ENCODE measurements around the gene EGR4. TPM values are rescaled to one million over a fixed set of nuclear protein-coding genes. Genes with fewer than 3 reads are reported as not detected.

EGR4 gene
- total RNA-seq (ENCODE audit: insufficient read depth, low replicate concordance), result 1.4 TPM

DNA sequence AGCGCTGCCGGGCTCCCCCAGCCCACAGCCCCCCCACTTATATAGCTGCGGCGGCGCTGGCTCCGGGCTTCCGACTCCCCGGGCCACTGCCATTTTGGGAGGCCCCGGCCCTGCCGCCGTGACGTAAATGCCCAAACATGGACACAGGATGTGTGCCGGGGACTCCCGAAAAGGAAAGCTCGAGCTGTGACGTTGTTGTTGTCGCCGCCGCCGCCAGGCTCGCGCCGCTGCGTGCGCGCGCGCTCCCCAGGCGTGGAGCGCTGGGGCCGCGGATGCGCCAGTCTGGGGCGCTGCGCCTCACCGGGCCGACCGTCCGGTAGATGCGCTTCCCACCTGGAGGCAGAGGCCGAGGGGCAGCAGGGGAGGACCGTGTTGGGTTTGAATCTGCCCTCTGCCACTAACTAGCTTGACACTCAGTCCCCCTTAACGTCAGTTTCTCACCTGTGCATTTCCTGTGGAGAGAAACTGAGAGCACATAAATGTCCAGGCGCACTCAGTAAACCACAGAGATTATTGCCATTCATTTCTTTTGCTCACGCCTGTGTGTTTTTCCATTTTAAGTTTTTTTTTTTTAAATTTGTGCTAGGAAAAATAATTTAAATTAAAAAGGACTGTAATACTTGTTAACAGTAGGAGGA lies at the start of gene EGR4:
Gene EGR4, minus strand, starts transcription at position 15 of the 638 bp plus-strand sequence. CDS start 231 bp downstream, outside the sequence.
- peak; percentile 17 for DNase-seq (ENCODE audit: low spot score)

DNA sequence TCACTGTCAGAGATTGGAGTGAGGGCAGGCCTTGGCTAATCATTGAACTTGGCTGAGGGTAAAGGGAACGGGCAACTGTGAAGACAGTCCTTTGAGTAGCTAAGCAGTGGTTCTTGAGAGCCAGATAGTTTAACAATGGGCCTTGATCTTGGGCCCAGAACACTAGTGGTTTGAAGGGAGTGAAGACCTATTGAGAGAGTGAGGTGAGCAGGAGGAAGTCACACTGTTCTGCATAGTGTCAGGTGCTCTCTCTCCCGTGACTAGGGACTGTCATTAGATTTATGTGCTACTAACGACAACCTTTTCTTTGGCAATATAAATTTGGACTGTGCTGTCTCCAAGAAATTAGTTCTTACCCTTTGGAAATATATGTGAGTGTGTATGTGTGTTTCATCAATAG lies 47.7 kb upstream of the EGR4 start:
- DNase-seq (ENCODE audit: low spot score), result no peak

GRCh38 chr2:73339201-73339600 lies 45.9 kb upstream of the EGR4 start:
- no peak for DNase-seq (ENCODE audit: low spot score)

DNA sequence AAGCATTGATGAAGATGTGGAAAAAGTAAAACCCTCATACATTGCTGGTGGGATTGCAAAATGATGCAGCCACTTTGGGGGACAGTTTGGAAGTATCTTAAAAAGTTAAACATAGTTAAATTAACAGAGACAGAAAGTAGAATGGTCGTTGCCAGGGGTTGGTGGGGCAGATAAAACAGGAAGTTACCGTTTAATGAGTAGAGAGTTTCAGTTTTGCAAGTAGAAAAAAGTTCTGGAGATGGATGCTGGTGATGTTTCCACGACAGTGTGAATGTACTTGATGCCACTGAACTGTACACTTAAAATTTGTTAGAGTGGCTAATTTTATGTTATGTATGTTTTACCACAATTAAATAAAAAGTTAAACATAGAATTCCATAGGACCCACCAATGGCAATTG lies 44.5 kb upstream of the EGR4 start:
- DNase-seq (ENCODE audit: low spot score), result no peak

- DNase-seq (ENCODE audit: low spot score), result no peak
Observed at GRCh38 chr2:73334620-73335019, 41.3 kb upstream of the EGR4 start.

DNA sequence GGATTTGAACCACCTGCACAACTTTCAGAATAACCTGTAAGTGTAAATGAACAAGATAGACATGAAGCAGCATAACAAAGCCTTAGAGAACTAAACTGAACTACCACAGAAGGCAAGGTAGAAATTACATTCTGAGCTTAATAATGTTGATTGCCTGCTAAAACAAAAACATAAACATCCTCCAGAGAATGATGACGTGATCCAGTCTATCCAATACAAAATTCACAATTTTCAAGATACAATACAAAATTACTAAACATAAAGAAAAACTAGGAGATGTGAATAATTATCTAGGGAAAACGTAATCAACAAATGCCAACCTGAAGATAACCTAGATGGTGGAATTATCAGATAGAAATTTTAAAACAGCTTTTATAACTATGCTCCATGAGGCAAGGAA lies 40.7 kb upstream of the EGR4 start:
- DNase-seq (ENCODE audit: low spot score), result no peak

- DNase-seq (ENCODE audit: low spot score), result no peak
Observed at GRCh38 chr2:73333564-73333963, 40.2 kb upstream of the EGR4 start.

DNA sequence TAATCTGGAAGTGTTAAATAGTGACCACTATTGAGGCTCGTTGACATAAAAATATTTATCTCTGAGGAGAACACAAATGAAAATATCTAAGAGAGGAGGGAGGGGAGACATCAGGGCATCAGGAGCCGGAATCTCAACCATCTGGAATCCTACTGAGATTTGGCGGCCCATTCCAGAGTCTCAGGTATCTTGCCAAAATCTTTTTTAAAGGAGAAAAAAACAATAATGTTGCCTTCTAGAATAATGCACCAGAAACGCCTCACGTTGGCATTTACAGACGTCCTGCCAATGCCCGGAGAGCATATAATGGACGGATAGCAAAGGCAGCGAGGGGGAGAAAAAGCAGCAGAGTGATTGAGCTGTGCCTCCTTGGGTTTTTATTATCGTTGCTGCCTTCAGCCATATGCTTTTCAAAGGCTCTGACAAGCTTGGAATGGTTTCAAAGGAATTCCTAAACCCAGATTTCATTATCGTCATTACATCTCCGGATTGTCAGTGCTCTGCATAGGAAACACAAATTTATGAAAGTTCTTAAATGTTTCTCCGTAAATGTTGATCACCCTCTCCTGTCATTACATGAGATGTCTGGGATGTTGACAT lies 30.9 kb upstream of the EGR4 start:
- no peak for DNase-seq (ENCODE audit: low spot score)

- no peak for DNase-seq (ENCODE audit: low spot score)
Observed at GRCh38 chr2:73323551-73323950, 30.2 kb upstream of the EGR4 start.

GRCh38 chr2:73314441-73314840 lies 21.1 kb upstream of the EGR4 start:
- no peak for DNase-seq (ENCODE audit: low spot score)

- DNase-seq (ENCODE audit: low spot score), result no peak
Observed at GRCh38 chr2:73307720-73308119, 14.4 kb upstream of the EGR4 start.

- no peak for DNase-seq (ENCODE audit: low spot score)
Observed at GRCh38 chr2:73301636-73302035, 8.3 kb upstream of the EGR4 start.

DNA sequence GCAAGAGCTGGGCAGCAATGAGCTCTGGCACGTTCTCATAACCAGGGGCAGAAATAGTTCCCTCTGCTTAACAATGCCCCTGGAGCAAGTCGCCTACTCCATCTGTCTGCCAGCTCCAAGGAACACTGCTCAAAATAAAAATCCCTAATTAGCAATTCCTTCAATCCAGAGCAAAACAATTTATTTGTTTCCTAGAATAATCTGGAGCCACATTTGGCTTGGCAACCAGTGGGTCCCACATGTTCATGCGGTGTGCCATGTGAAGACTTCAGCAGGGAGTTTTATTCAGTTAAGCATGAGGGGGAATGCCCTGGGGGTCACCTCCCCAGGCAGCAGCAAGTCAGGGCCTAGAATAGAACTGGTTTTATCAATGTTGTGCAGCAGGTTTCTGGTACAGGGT lies 7.6 kb upstream of the EGR4 start:
- no peak for DNase-seq (ENCODE audit: low spot score)

GRCh38 chr2:73297586-73297985 lies 4.2 kb upstream of the EGR4 start:
- DNase-seq (ENCODE audit: low spot score), result no peak

- DNase-seq (ENCODE audit: low spot score), result no peak
Observed at GRCh38 chr2:73297151-73297559, 3.8 kb upstream of the EGR4 start.

- no peak for DNase-seq (ENCODE audit: low spot score)
Observed at GRCh38 chr2:73295751-73296400, 2.5 kb upstream of the EGR4 start.

GRCh38 chr2:73294239-73294638 lies 891 bp upstream of the EGR4 start:
- DNase-seq (ENCODE audit: low spot score), result no peak

GRCh38 chr2:73292906-73293533 lies 328 bp downstream of the EGR4 start:
- no peak for DNase-seq (ENCODE audit: low spot score)

- no peak for DNase-seq (ENCODE audit: low spot score)
Observed at GRCh38 chr2:73292316-73292905, 937 bp downstream of the EGR4 start.

DNA sequence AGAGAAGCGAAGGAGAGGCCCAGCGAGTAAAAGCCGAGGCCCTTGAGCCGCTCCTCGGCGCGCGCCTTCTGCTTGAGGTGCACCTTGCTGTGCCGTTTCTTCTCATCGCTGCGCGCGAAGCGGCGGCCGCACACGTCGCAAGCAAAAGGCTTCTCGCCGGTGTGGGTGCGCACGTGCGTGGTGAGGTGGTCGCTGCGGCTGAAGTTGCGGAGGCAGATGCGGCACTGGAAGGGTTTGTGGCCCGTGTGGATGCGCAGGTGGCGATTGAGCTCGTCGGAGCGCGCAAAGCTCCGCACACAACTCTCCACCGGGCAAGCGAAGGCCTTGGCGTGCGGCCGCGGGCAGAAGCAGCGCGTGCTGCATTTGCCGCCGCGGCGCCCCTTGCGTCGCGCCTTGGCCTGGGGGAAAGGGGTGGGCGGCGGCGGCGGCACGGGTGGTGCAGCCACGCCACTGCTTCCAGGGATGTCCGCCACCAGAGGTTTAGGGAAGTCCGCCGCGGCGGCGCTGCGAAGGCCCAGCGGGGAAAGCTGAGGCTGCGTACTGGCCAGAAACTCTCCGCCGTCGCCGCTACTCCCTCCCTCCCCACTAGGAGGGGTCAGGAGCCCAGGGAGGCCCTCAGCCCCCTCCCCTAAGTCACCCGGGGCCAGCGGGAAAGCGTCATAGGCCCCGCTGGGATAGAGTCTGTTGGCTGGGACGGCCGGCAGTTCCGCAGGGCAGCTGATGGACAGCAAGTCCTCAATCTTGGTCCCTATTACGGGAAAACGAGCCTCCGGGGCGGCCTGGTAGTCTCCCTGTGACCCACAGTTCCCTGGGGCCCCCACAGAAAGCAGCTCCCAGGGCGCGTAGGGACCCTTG lies 1.7 kb downstream of the EGR4 start:
- DNase-seq (ENCODE audit: low spot score), result no peak

- peak; percentile 71 for DNase-seq (ENCODE audit: low spot score)
Observed at GRCh38 chr2:73291093-73291460, 2.3 kb downstream of the EGR4 start.
